Measurements from ENCODE around the gene IFT122.

Gene IFT122

DNA sequence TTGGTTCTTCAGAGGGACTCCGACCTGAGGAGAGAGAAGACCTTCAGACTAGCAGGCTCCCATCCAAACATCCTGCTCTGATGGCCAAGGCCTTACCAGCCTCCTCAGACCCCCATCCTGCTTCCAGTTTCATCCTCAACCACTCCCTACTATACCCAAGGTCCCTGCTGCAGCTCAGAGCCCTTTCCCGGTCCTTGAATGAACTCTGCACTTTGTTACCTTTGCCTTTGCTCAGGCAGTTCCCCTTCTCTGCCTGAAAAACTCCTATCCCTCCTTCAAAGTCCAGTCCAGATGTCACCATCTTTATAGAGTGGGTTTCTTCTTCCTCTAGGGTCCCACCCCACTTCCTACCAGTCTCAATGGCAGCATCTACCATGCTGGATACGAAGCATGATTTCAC, 24.6 kb upstream of the IFT122 start:
- no peak for DNase-seq

- DNase-seq: no peak
Observed at GRCh38 chr3:129415830-129416229, 24.2 kb upstream of the IFT122 start.

DNA sequence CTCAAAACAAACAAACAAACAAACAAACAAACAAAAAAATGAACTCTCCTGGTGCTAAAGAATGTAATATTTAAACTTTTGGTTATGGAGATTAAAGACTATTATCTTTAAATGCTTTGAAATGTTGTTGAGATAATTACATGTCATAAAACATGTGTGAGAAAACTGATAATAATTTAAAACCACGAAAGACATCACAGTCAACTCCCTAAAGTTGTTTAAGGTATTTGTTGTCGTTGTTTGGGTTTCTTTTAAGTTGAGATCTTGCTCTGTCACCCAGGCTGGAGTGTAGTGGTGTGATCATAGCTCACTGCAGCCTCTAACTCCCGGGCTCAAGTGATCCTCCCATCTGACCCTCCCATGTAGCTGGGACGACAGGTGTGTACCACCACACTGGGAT, 23.6 kb upstream of the IFT122 start:
- no peak for DNase-seq

GRCh38 chr3:129417326-129417725, 22.7 kb upstream of the IFT122 start:
- no peak for DNase-seq

GRCh38 chr3:129418041-129418973, 21.7 kb upstream of the IFT122 start:
- no peak for DNase-seq

- DNase-seq: no peak
Observed at GRCh38 chr3:129419476-129419875, 20.5 kb upstream of the IFT122 start.

- DNase-seq: no peak
Observed at GRCh38 chr3:129421236-129421883, 18.7 kb upstream of the IFT122 start.

- DNase-seq: no peak
Observed at GRCh38 chr3:129421988-129422745, 17.9 kb upstream of the IFT122 start.

DNA sequence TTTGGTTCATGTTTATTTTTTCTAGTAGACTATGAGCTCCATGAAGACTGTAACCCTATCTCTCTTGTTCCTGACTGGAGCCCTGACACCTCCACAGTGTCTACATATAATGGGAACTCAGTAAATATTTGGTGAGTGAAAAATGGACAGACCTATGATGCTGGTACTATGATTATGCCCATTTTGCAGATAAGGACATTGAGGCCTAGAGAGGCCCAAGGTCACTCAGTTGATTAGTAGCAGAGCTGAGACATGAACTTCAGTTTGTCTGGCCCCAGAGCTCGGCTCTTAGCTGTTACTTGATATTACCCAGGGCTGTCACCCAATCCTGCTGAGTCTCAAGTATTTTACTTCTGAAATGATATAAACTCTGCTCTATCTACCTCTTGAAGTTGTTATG, 17.1 kb upstream of the IFT122 start:
- no peak for DNase-seq

DNA sequence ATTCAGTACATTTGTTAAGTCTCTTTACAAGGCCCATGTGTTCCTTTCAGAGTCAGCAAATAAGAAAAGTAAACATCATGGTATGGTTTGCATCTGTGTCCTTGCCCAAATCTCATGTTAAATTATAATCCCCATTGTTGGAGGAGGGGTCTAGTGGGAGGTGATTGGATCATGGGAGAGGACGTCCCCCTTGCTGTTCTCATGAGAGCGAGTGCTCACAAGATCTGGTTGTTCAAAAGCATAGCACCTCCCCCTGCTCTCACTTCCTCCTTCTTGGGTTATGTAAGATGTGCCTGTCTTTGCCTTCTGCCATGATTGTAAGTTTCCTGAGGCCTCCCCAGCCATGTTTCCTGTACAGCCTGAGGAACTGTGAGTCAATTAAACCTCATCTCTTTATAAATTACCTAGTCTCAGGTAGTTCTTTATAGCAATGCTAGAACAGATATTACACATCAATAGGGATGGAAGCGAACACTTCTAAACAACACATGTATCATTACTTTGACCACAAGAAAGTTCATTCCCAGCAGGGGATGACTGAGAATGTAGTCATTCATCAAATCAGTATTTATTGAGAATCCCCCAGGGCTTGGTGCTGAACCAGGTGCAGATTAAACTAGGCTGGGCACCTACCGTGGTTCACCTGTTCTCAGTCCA, 15.7 kb upstream of the IFT122 start:
- no peak for DNase-seq

- no peak for DNase-seq
Observed at GRCh38 chr3:129425213-129425612, 14.8 kb upstream of the IFT122 start.

DNA sequence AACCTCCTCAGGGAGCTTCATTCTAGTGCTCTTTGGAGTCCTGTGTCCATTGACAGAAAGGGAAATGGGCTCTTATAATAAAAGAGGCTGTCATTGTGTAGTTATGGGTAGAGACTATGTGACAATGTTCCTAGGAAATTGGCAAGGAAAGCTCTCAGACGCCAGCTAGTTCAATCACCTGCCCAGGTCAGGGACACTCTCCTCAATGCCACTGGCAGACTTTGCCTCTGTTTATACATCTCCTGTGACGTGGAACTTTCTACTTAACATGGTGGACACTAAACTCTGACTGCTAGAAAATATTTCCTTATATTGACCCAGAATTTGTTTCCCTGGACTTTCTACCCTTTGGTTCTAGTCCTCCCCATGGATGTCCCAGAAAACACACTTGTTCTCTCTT, 14.4 kb upstream of the IFT122 start:
- no peak for DNase-seq

- DNase-seq: no peak
Observed at GRCh38 chr3:129428007-129428375, 12.0 kb upstream of the IFT122 start.

- peak; percentile 92 for DNase-seq
Observed at GRCh38 chr3:129428376-129429079, 11.5 kb upstream of the IFT122 start, which contains the start of gene EFCAB12. TSS of gene EFCAB12 (minus strand) at chr3:129428636. CDS start at chr3:129428488, 148 bp downstream.

GRCh38 chr3:129429080-129429451, 11.0 kb upstream of the IFT122 start:
- no peak for DNase-seq

DNA sequence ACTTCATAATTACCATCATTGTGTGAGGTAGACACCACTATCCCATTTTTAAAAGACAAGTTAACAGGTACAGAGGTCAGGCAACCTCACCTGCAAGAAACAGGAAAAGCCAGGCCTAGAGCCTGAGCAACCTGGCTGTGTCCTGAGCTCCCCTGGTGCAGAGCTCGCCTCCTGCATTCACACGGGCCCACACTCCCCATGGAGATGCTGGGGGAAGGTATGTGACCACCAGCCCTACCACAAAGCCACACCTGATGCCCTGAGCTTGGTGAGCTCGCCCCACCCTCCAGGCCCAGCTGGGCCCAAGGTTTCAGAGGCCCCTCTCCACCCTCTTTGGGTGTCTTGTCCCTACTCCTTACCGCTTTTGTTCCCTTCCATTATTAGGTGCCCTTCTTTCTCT, 10.4 kb upstream of the IFT122 start:
- no peak for DNase-seq

- no peak for DNase-seq
Observed at GRCh38 chr3:129432036-129432435, 8.0 kb upstream of the IFT122 start.

GRCh38 chr3:129432671-129433070, 7.4 kb upstream of the IFT122 start:
- no peak for DNase-seq

- no peak for DNase-seq
Observed at GRCh38 chr3:129433565-129433964, 6.5 kb upstream of the IFT122 start.

- DNase-seq: no peak
Observed at GRCh38 chr3:129434140-129434539, 5.9 kb upstream of the IFT122 start.

GRCh38 chr3:129435367-129435766, 4.7 kb upstream of the IFT122 start:
- DNase-seq: no peak

DNA sequence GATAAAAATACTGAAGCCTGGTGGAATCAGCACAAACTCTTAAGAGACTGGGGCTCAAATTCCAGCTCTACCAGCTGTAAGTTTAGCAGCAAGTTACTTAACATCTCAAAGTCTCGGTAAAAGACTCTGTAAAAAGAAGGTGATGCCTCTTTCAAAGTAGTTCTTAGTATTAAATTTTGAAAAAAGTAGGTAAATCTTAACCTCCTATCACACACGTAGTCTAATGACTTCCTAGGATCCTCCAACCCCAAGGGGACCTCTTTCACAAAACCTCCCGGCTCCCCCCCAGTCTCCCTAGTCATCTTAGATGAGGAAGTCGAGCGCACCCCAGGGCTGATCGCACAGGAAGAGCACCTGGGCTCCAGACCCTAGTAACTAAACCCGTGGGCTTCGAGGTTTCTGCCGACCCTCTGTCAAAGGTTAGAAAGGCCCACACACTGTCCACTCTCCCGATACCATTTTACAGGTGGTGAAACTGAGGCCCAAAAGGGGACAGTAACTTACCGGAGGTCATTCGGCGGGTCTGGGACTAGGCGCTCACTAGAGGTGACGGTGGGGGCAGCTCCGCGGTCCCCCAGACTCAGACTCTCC, 703 bp upstream of the IFT122 start:
- no peak for DNase-seq
